ENCODE measurements around the gene EFR3B. TPM values are rescaled to one million over a fixed set of nuclear protein-coding genes. Genes with fewer than 3 reads are reported as not detected.
"Not testable (repeated sequence)": the region's sequence is repeated elsewhere in the genome, so short reads cannot be mapped to it uniquely, and the experiment has no call there.

The EFR3B gene
- total RNA-seq, 1 donor from 2014 or later = 0.07 TPM

GRCh38 chr2:25000503-25001324 is 41.2 kb upstream of the EFR3B start:
- no peak for ATAC-seq (ENCODE audit: low read depth)
- Mint-ChIP-seq H3K27me3 (peaks cover 16% of the 10 kb centered on the region), H3K36me3 (ENCODE audit: low read depth) (no peaks in the 10 kb centered on the region), H3K4me3 (no peak overlapping the region), H3K4me1 (no peaks in the 10 kb centered on the region), H3K9me3 (no peaks in the 10 kb centered on the region), H3K27ac (no peak overlapping the region)
- ChIA-PET CTCF (no interaction called here), POLR2A (no interaction called here)
- TF ChIP-seq CTCF (IDR thresholded peaks at IDR 0.05) = no peak
- intact Hi-C loops (cut with micrococcal nuclease) = no loop called here
- DNase-seq = no peak

GRCh38 chr2:25001325-25001637 is 40.6 kb upstream of the EFR3B start:
- Mint-ChIP-seq H3K27me3 (peaks cover 16% of the 10 kb centered on the region), H3K9me3 (no peaks in the 10 kb centered on the region), H3K36me3 (ENCODE audit: low read depth) (no peaks in the 10 kb centered on the region), H3K27ac (no peak overlapping the region), H3K4me3 (no peak overlapping the region), H3K4me1 (no peaks in the 10 kb centered on the region)
- intact Hi-C loops (cut with micrococcal nuclease) = no loop called here
- no peak for TF ChIP-seq CTCF (IDR thresholded peaks at IDR 0.05)
- ChIA-PET CTCF (no interaction called here), POLR2A (no interaction called here)
- ATAC-seq (ENCODE audit: low read depth) (no peak), DNase-seq (no peak)

- Mint-ChIP-seq H3K27me3 (peaks cover 16% of the 10 kb centered on the region), H3K4me1 (no peaks in the 10 kb centered on the region), H3K27ac (no peak overlapping the region), H3K9me3 (no peaks in the 10 kb centered on the region), H3K36me3 (ENCODE audit: low read depth) (no peaks in the 10 kb centered on the region), H3K4me3 (no peak overlapping the region)
- ChIA-PET POLR2A (no interaction called here), CTCF (no interaction called here)
- DNase-seq = no peak
- no peak for TF ChIP-seq CTCF (IDR thresholded peaks at IDR 0.05)
- no peak for ATAC-seq (ENCODE audit: low read depth)
- intact Hi-C loops (cut with micrococcal nuclease) = no loop called here
Observed at GRCh38 chr2:25002066-25002465, 39.8 kb upstream of the EFR3B start.

- no peak overlapping the region for H3K27ac Mint-ChIP-seq
- DNase-seq = no peak
- intact Hi-C loops (cut with micrococcal nuclease) = no loop called here
- no peaks in the 10 kb centered on the region for H3K36me3 Mint-ChIP-seq (ENCODE audit: low read depth)
- ATAC-seq (ENCODE audit: low read depth) = no peak
- peaks cover 4% of the 10 kb centered on the region for H3K27me3 Mint-ChIP-seq
- ChIA-PET POLR2A (interaction anchor here (0.7 kb wide), 1 partner anchor 655 kb away, joined by 3 read pairs; no protein-coding TSS in a partner anchor), CTCF (no interaction called here)
- TF ChIP-seq CTCF (IDR thresholded peaks at IDR 0.05) = no peak
- no peaks in the 10 kb centered on the region for H3K9me3 Mint-ChIP-seq
- no peak overlapping the region for H3K4me3 Mint-ChIP-seq
- H3K4me1 Mint-ChIP-seq = no peaks in the 10 kb centered on the region
Observed at GRCh38 chr2:25009954-25010353, 31.9 kb upstream of the EFR3B start.

GRCh38 chr2:25011342-25011741 is 30.5 kb upstream of the EFR3B start:
- H3K27ac Mint-ChIP-seq; H3K36me3 Mint-ChIP-seq (ENCODE audit: low read depth); H3K27me3 Mint-ChIP-seq; POLR2A ChIA-PET; H3K4me3 Mint-ChIP-seq; DNase-seq; H3K4me1 Mint-ChIP-seq; ATAC-seq (ENCODE audit: low read depth); CTCF ChIA-PET; H3K9me3 Mint-ChIP-seq; intact Hi-C loops (cut with micrococcal nuclease): not testable (repeated sequence)

- no peak overlapping the region for H3K27ac Mint-ChIP-seq
- H3K9me3 Mint-ChIP-seq = no peaks in the 10 kb centered on the region
- ATAC-seq (ENCODE audit: low read depth) (no peak), DNase-seq (no peak)
- ChIA-PET POLR2A (interaction anchor here (0.8 kb wide), 1 partner anchor 721 kb away, joined by 12 read pairs; no protein-coding TSS in a partner anchor), CTCF (no interaction called here)
- no peaks in the 10 kb centered on the region for H3K27me3 Mint-ChIP-seq
- intact Hi-C loops (cut with micrococcal nuclease) = no loop called here
- H3K4me3 Mint-ChIP-seq = no peak overlapping the region
- H3K4me1 Mint-ChIP-seq = peaks cover 3% of the 10 kb centered on the region
- H3K36me3 Mint-ChIP-seq (ENCODE audit: low read depth) = no peaks in the 10 kb centered on the region
- TF ChIP-seq CTCF (IDR thresholded peaks at IDR 0.05) = no peak
Observed at GRCh38 chr2:25014631-25015030, 27.2 kb upstream of the EFR3B start.
